GM12874 (cell line): ENCODE data around the gene RAB24.

Experiments
- CTCF ChIP-seq: IDR thresholded peaks from 2 replicates; pipeline ENCODE4 v1.5.1; 2011; ENCODE audit warnings: low read depth, mild to moderate bottlenecking, control low read depth, low read length, moderate library complexity; ENCODE audit not compliant: insufficient read depth

RAB24 gene

GRCh38 chr5:177300951-177301350 lies 2.6 kb downstream of the RAB24 start:
- TF ChIP-seq CTCF: no peak

GRCh38 chr5:177300236-177300880 lies 3.2 kb downstream of the RAB24 start:
- TF ChIP-seq CTCF: no peak

- no peak for TF ChIP-seq CTCF
Observed at GRCh38 chr5:177299697-177300096, 3.8 kb downstream of the RAB24 start.

GRCh38 chr5:177297922-177298321 lies 5.6 kb downstream of the RAB24 start:
- TF ChIP-seq CTCF: no peak

GRCh38 chr5:177296581-177296980 lies 6.9 kb downstream of the RAB24 start:
- no peak for TF ChIP-seq CTCF

- TF ChIP-seq CTCF: no peak
Observed at GRCh38 chr5:177295924-177296323, 7.6 kb downstream of the RAB24 start.

GRCh38 chr5:177294632-177295031 lies 8.9 kb downstream of the RAB24 start:
- no peak for TF ChIP-seq CTCF
